Endothelial cell (in vitro differentiated cells): ENCODE data around the gene ALK. TPM values are rescaled to one million over a fixed set of nuclear protein-coding genes. Genes with fewer than 3 reads are reported as not detected.
"Not testable (repeated sequence)": the region's sequence is repeated elsewhere in the genome, so short reads cannot be mapped to it uniquely, and the experiment has no call there.

Source experiments
- DNase-seq: peaks from one replicate; pipeline ENCODE4 v3.0.0; 2021; ENCODE audit warnings: low spot score
- H3K27ac Mint-ChIP-seq: one replicate; pipeline ENCODE4 v1.8.0; 2021; ENCODE audit warnings: mixed read lengths, inconsistent platforms; ENCODE audit not compliant: unreplicated experiment
- H3K27me3 Mint-ChIP-seq: one replicate; pipeline ENCODE4 v1.8.0; 2021; ENCODE audit warnings: mild to moderate bottlenecking, moderate library complexity, mixed read lengths, inconsistent platforms; ENCODE audit not compliant: unreplicated experiment
- H3K36me3 Mint-ChIP-seq: one replicate; pipeline ENCODE4 v1.8.0; 2021; ENCODE audit warnings: mild to moderate bottlenecking, low read depth, mixed read lengths, inconsistent platforms; ENCODE audit not compliant: unreplicated experiment
- H3K4me1 Mint-ChIP-seq: one replicate; pipeline ENCODE4 v1.8.0; 2021; ENCODE audit warnings: mild to moderate bottlenecking, mixed read lengths, inconsistent platforms; ENCODE audit not compliant: unreplicated experiment
- H3K4me3 Mint-ChIP-seq: one replicate; pipeline ENCODE4 v1.8.0; 2021; ENCODE audit warnings: mild to moderate bottlenecking, mixed read lengths, inconsistent platforms; ENCODE audit not compliant: unreplicated experiment
- H3K9me3 Mint-ChIP-seq: one replicate; pipeline ENCODE4 v1.8.0; 2021; ENCODE audit warnings: mixed read lengths, inconsistent platforms; ENCODE audit not compliant: unreplicated experiment
- CTCF ChIP-seq: fragments of 200-600 bp; sonication (generic); IDR thresholded peaks from one replicate; pipeline ENCODE4 v1.5.0; 2021; ENCODE audit warnings: antibody characterized with exemption; ENCODE audit not compliant: unreplicated experiment
- total RNA-seq: library from RNA; stranded (reverse); fragmentation: NEBNext Ultra II Directional; extraction: Animal tissue kit (Norgen Biotek cat#: 25700); gene quantifications from one replicate; pipeline ENCODE4 v1.2.1, GENCODE V29; 2021; ENCODE audit not compliant: unreplicated experiment

The ALK gene
- total RNA-seq, 1 donor from 2014 or later, result 0.05 TPM

DNA sequence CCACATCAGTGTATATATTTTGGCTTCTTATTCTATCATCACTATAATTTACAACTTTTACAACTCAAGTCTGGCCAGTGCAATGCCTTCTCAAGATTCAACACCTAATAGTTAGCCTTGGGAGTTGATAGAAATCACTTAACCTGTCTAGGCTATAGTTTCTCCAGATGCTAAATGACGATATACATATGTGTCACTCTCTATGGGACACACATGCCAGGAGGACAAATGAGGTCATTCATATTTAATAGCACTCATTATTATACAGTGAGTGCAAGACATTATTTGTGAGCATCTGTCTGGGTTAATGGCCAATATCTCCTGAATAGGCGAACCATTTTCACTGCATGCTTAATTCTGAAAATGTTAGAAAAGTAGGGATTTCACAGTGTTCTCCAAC lies 89.8 kb downstream of the ALK start:
- Mint-ChIP-seq H3K4me1 (no peaks in the 10 kb centered on the region), H3K4me3 (no peak overlapping the region), H3K27ac (no peak overlapping the region), H3K27me3 (peaks cover 2% of the 10 kb centered on the region), H3K36me3 (no peaks in the 10 kb centered on the region), H3K9me3 (no peaks in the 10 kb centered on the region)
- no peak for DNase-seq
- no peak for TF ChIP-seq CTCF

GRCh38 chr2:29829841-29830240 lies 91.5 kb downstream of the ALK start:
- TF ChIP-seq CTCF, result no peak
- H3K4me3 Mint-ChIP-seq, result no peak overlapping the region
- H3K27me3 Mint-ChIP-seq, result peaks cover 2% of the 10 kb centered on the region
- no peak for DNase-seq
- no peak overlapping the region for H3K27ac Mint-ChIP-seq
- no peaks in the 10 kb centered on the region for H3K36me3 Mint-ChIP-seq
- H3K4me1 Mint-ChIP-seq, result no peaks in the 10 kb centered on the region
- no peaks in the 10 kb centered on the region for H3K9me3 Mint-ChIP-seq

DNA sequence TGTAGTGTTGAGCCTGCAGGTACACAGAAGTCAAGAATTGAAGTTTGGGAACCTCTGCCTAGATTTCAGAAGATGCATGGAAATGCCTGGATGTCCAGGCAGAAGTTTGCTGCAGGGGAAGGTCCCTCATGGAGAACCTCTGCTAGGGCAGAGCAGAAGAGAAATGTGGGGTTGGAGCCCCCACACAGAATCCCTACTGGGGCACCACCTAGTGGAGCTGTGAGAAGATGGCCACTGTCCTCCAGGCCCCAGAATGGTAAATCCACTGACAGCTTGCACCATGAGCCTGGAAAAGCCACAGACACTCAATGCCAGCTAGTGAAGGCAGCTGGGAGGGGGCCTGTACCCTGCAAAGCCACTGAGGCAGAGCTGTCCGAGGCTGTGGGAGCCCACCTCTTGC lies 97.2 kb downstream of the ALK start:
- not testable (repeated sequence) for H3K27ac Mint-ChIP-seq, DNase-seq, H3K36me3 Mint-ChIP-seq, H3K9me3 Mint-ChIP-seq, H3K4me3 Mint-ChIP-seq, H3K27me3 Mint-ChIP-seq, H3K4me1 Mint-ChIP-seq

DNA sequence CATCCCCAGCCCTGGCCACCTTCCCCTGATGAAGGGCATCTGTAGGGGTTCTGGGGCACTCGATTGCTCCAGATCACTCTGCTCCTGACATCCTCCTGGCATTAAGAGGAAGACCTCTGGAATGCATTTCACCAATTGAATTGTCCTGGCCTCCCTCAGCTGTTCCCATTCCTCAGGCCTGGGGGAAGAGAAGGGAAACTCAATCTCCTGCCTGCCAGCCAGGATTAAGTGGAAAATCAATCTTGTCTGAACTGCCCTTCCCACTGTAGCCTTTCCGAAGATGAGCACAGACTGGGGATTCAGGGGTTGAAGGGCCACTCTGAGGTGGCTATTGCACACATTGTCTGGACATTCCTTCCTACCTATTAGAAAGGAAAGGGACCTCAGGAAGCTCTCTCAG lies 99.8 kb downstream of the ALK start:
- H3K4me3 Mint-ChIP-seq, result no peak overlapping the region
- no peaks in the 10 kb centered on the region for H3K27me3 Mint-ChIP-seq
- H3K9me3 Mint-ChIP-seq, result no peaks in the 10 kb centered on the region
- DNase-seq, result no peak
- no peaks in the 10 kb centered on the region for H3K4me1 Mint-ChIP-seq
- no peak for TF ChIP-seq CTCF
- no peaks in the 10 kb centered on the region for H3K36me3 Mint-ChIP-seq
- H3K27ac Mint-ChIP-seq, result no peak overlapping the region

DNA sequence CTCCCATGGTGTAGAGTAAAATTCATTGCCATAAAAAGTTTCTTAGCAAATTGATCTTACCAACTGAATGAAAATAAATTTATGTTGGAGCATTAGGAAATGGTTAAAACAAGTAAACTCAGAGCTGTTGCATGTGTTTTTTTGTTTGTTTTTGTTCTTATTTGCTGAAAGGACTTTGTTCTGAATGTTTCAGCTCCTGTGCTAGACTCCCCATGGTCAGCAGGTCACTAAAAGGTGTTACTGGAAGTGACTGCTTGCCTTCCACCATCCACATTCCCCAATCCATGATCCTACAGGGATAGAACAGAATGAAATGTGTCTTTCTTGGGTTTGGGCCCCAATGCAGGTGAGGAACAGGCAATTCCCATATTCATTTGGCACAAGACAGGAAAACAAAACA lies 101.8 kb downstream of the ALK start:
- TF ChIP-seq CTCF, result no peak
- Mint-ChIP-seq H3K27me3 (no peaks in the 10 kb centered on the region), H3K36me3 (no peaks in the 10 kb centered on the region), H3K4me1 (no peaks in the 10 kb centered on the region), H3K4me3 (no peak overlapping the region), H3K9me3 (no peaks in the 10 kb centered on the region), H3K27ac (no peak overlapping the region)
- DNase-seq, result no peak
